Uterus (tissue), 2 donors: ENCODE measurements around the gene SPINT3.

Experiments used
- POLR2A ChIP-seq, 2 donors: fragments of 450-650 bp; IDR thresholded peaks; one replicate each; pipeline ENCODE4 v1.6.1; 2016; ENCODE audit warnings: antibody characterized with exemption in 2 of 2, mild to moderate bottlenecking in 1 of 2, moderate library complexity in 1 of 2
- TF ChIP-seq, protein P1 (sequence below), 4 experiments: fragments of 200-600 bp in 2 of 4; fragments of 450-650 bp in 2 of 4; sonication (generic) in 2 of 4; IDR thresholded peaks; one replicate each; pipeline ENCODE4 v1.5.1; 2016 to 2019; ENCODE audit warnings: antibody characterized with exemption in 4 of 4, mild to moderate bottlenecking in 2 of 4, moderate library complexity in 1 of 4

DNA sequence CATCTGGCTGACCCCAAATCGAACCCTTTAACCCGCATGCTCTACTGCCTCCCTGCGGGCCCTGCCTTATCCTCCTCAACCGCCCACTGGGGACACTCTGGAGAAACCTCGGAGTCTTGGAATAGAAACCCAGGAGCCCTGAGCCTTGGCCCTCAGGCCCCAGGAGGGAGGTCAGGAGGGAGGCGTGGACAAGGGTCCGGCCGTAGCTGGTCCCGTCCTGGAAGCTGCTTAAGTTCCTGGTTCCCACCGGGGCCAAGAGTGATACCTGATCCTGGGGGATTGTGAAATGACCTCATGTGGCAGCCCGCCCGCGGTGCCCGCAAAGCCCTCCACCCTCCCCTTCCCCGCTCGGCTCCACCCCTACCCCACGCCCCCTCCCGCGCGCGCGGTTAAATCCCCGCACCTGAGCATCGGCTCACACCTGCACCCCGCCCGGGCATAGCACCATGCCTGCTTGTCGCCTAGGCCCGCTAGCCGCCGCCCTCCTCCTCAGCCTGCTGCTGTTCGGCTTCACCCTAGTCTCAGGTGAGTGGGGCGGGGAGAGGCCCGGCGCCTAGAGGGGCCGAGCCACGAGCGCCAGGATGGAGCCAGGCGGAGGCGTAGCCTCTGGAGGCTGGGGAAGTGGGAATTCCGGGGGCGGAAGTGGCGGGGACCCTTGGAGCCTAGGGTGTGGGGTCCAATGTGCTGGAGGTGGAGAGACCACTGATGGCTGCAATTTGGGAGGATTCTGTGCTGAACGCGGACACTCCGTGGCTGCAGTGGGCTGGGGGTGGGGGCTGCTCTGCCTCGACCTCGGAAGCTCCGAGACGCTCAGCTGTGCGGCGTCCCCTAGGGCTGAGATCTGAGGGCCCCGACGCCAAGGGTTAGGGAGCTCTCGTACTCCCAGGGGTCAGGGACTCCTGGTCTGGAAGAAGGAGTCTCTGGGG lies 45.8 kb downstream of the SPINT3 start, which contains the start of gene WFDC2:
- TF ChIP-seq, protein P1, sequence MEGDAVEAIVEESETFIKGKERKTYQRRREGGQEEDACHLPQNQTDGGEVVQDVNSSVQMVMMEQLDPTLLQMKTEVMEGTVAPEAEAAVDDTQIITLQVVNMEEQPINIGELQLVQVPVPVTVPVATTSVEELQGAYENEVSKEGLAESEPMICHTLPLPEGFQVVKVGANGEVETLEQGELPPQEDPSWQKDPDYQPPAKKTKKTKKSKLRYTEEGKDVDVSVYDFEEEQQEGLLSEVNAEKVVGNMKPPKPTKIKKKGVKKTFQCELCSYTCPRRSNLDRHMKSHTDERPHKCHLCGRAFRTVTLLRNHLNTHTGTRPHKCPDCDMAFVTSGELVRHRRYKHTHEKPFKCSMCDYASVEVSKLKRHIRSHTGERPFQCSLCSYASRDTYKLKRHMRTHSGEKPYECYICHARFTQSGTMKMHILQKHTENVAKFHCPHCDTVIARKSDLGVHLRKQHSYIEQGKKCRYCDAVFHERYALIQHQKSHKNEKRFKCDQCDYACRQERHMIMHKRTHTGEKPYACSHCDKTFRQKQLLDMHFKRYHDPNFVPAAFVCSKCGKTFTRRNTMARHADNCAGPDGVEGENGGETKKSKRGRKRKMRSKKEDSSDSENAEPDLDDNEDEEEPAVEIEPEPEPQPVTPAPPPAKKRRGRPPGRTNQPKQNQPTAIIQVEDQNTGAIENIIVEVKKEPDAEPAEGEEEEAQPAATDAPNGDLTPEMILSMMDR (IDR thresholded peaks at IDR 0.05) = no peak
- peak in 1 of 2 donors; percentile 19 for TF ChIP-seq POLR2A (IDR thresholded peaks at IDR 0.05)
